HCT116 (cell line): ENCODE results near the gene SOX1. TPM values are rescaled to one million over a fixed set of nuclear protein-coding genes. Genes with fewer than 3 reads are reported as not detected.

Source experiments
- ATAC-seq: fragments of 200-7000 bp; cut with Tn5 transposase; 2 replicates; pipeline ENCODE4 v1.9.1; 2020; ENCODE audit warnings: mild to moderate bottlenecking, moderate library complexity
- BruUV-seq: library from RNA; stranded (reverse); fragments of 400-500 nt; replicated peaks from 2 replicates; lab custom pipeline; 2021; lab: Mats Ljungman, UMichigan
- CTCF ChIA-PET: fragments of 300-600 bp; sonication (Branson Sonifier 250); formaldehyde crosslinking; loops from one replicate; lab custom pipeline; 2021; ENCODE audit warnings: antibody characterized with exemption; lab: Charles Lee
- POLR2A ChIA-PET: fragments of 300-600, 350-600 bp; sonication (Branson Sonifier 250); formaldehyde crosslinking; loops from one replicate; lab custom pipeline; 2021; ENCODE audit warnings: antibody characterized with exemption; lab: Charles Lee
- RAD21 ChIA-PET, 2 experiments: fragments of 300-600 bp; sonication (Branson Sonifier 250); formaldehyde crosslinking; loops; one replicate each; lab custom pipeline; 2023; ENCODE audit warnings: low total read pairs in 2 of 2; ENCODE audit not compliant: uncharacterized antibody in 2 of 2, unreplicated experiment in 2 of 2, low non-redundant PET in 1 of 2; lab: Charles Lee
- DNase-seq: peaks from one replicate; pipeline ENCODE4 v3.0.0-alpha.2; 2010; ENCODE audit warnings: low read depth, low spot score
- H2AFZ ChIP-seq: fragments of 200-600 bp; shearing (Covaris generic), sonication (generic); 2 replicates; pipeline ENCODE4 v1.6.1; 2017; ENCODE audit warnings: low read depth, mixed run types, mixed read lengths, antibody characterized with exemption, low read length; ENCODE audit not compliant: poor library complexity, severe bottlenecking
- H3K27ac ChIP-seq: 2 replicates; pipeline ENCODE4 v1.5.1; 2012; ENCODE audit warnings: low read depth, low read length
- H3K27me3 ChIP-seq: fragments of 200-600 bp; sonication (generic); 2 replicates; pipeline ENCODE4 v1.6.1; 2016; ENCODE audit warnings: mixed run types, low read length, mixed read lengths; ENCODE audit not compliant: insufficient read depth
- H3K36me3 ChIP-seq, 2 experiments: fragments of 200-500 bp in 1 of 2; fragments of 200-600 bp in 1 of 2; sonication (Bioruptor generic) in 1 of 2; sonication (generic) in 1 of 2; 2 replicates each; pipeline versions ENCODE4 v1.5.1 to v1.6.1; 2014 to 2016; ENCODE audit warnings: low read length in 2 of 2, inconsistent platforms in 1 of 2, mixed read lengths in 1 of 2, mixed run types in 1 of 2; ENCODE audit not compliant: insufficient read depth in 2 of 2, control insufficient read depth in 1 of 2
- H3K4me1 ChIP-seq, 2 experiments: fragments of 200-600 bp in 1 of 2; sonication (generic) in 1 of 2; 2 replicates each; pipeline versions ENCODE4 v1.5.1 to v1.6.1; 2012 to 2017; ENCODE audit warnings: low read length in 2 of 2, inconsistent platforms in 1 of 2, mild to moderate bottlenecking in 1 of 2, mixed read lengths in 1 of 2, mixed run types in 1 of 2, moderate library complexity in 1 of 2; ENCODE audit not compliant: insufficient read depth in 2 of 2, control insufficient read depth in 1 of 2
- H3K4me2 ChIP-seq: fragments of 200-600 bp; sonication (generic); 2 replicates; pipeline ENCODE4 v1.6.1; 2017; ENCODE audit warnings: mixed run types, low read length, mixed read lengths
- H3K4me3 ChIP-seq, 2 experiments: fragments of 200-600 bp in 1 of 2; sonication (generic) in 1 of 2; replicated peaks in 1 of 2; 2 replicates each; pipeline ENCODE4 v1.5.1; 2011 to 2016; ENCODE audit warnings: low read length in 2 of 2, control low read depth in 1 of 2, low read depth in 1 of 2, mild to moderate bottlenecking in 1 of 2, mixed read lengths in 1 of 2, mixed run types in 1 of 2
- H3K79me2 ChIP-seq: fragments of 200-600 bp; sonication (generic); 2 replicates; pipeline ENCODE4 v1.6.1; 2017; ENCODE audit warnings: mild to moderate bottlenecking, mixed run types, low read length, moderate library complexity, mixed read lengths; ENCODE audit not compliant: insufficient read depth
- H3K9ac ChIP-seq: fragments of 200-600 bp; sonication (generic); 2 replicates; pipeline ENCODE4 v1.6.1; 2016; ENCODE audit warnings: low read length, mixed read lengths
- H3K9me2 ChIP-seq: fragments of 200-600 bp; sonication (generic), shearing (Covaris generic); 2 replicates; pipeline ENCODE4 v1.6.1; 2017; ENCODE audit warnings: mixed run types, mild to moderate bottlenecking, moderate library complexity; ENCODE audit not compliant: insufficient read depth
- H3K9me3 ChIP-seq, 2 experiments: fragments of 200-500 bp in 1 of 2; fragments of 200-600 bp in 1 of 2; sonication (Bioruptor generic) in 1 of 2; sonication (generic) in 1 of 2; 2 replicates each; pipeline ENCODE4 v1.6.1; 2014 to 2017; ENCODE audit warnings: low read length in 2 of 2, mixed read lengths in 2 of 2, inconsistent platforms in 1 of 2, low read depth in 1 of 2, mild to moderate bottlenecking in 1 of 2, mixed run types in 1 of 2, moderate library complexity in 1 of 2; ENCODE audit not compliant: control insufficient read depth in 1 of 2, insufficient read depth in 1 of 2
- H4K20me1 ChIP-seq: fragments of 200-600 bp; sonication (generic), shearing (Covaris generic); 2 replicates; pipeline ENCODE4 v1.6.1; 2017; ENCODE audit warnings: mixed run types, mild to moderate bottlenecking, moderate library complexity; ENCODE audit not compliant: insufficient read depth
- CBX3 ChIP-seq: IDR thresholded peaks from 2 replicates; pipeline ENCODE4 v1.6.1; 2012; ENCODE audit warnings: low read depth
- EGR1 ChIP-seq: IDR thresholded peaks from 2 replicates; pipeline ENCODE4 v1.6.1; 2012; ENCODE audit warnings: low read depth
- ELF1 ChIP-seq: IDR thresholded peaks from 2 replicates; pipeline ENCODE4 v1.6.1; 2012; ENCODE audit warnings: low read depth, borderline replicate concordance
- FOSL1 ChIP-seq: IDR thresholded peaks from 2 replicates; pipeline ENCODE4 v1.6.1; 2012; ENCODE audit warnings: low read depth
- JUND ChIP-seq: IDR thresholded peaks from 2 replicates; pipeline ENCODE4 v1.6.1; 2012
- RAD21 ChIP-seq: IDR thresholded peaks from 2 replicates; pipeline ENCODE4 v1.6.1; 2012; ENCODE audit warnings: low read depth, mild to moderate bottlenecking
- SP1 ChIP-seq: IDR thresholded peaks from 2 replicates; pipeline ENCODE4 v1.6.1; 2012; ENCODE audit warnings: low read depth
- TCF7L2 ChIP-seq: IDR thresholded peaks from 2 replicates; pipeline ENCODE4 v1.7.0; 2011; ENCODE audit warnings: borderline replicate concordance, inconsistent platforms; ENCODE audit not compliant: insufficient read depth, insufficient read length; ENCODE audit errors: extremely low read depth
- YY1 ChIP-seq: IDR thresholded peaks from 2 replicates; pipeline ENCODE4 v1.6.1; 2011; ENCODE audit warnings: low read length, low read depth, moderate library complexity, mild to moderate bottlenecking; ENCODE audit not compliant: insufficient replicate concordance; ENCODE audit errors: extremely low read depth
- ZFX ChIP-seq: fragments of 450-650 bp; IDR thresholded peaks from 2 replicates; pipeline ENCODE4 v1.6.1; 2017
- ZNF274 ChIP-seq: fragments of 200-500 bp; sonication (Bioruptor generic); IDR thresholded peaks from 2 replicates; pipeline ENCODE4 v1.6.1; 2014; ENCODE audit warnings: mild to moderate bottlenecking, low read depth, low read length, inconsistent platforms
- intact Hi-C: fragments of 100-400 bp; cut with micrococcal nuclease; formaldehyde crosslinking; loops from 2 replicates; pipeline ENCODE4 v1.10.0; 2022
- total RNA-seq: library from RNA; stranded (reverse); gene quantifications from one replicate; pipeline ENCODE4 v1.2.1, GENCODE V29; 2021; ENCODE audit not compliant: unreplicated experiment
- TF ChIP-seq, protein P1 (sequence below): IDR thresholded peaks from 2 replicates; pipeline ENCODE4 v1.6.1; 2012
- TF ChIP-seq, protein P2 (sequence below): IDR thresholded peaks from 2 replicates; pipeline ENCODE4 v1.6.1; 2011; ENCODE audit warnings: mild to moderate bottlenecking, low read length, moderate library complexity; ENCODE audit not compliant: insufficient replicate concordance; ENCODE audit errors: extremely low read depth
- TF ChIP-seq, protein P3 (sequence below): IDR thresholded peaks from 2 replicates; pipeline ENCODE4 v1.6.1; 2012

SOX1 gene
- total RNA-seq, 1 experiment from 2014 or later: not detected

GRCh38 chr13:112118451-112119064 is 51.6 kb downstream of the SOX1 start:
- DNase-seq (no peak), ATAC-seq (no peak)
- H3K9ac ChIP-seq: no peak overlapping the region
- BruUV-seq: no TSS peak
- intact Hi-C loops: no loop called here
- TF ChIP-seq, protein P1, sequence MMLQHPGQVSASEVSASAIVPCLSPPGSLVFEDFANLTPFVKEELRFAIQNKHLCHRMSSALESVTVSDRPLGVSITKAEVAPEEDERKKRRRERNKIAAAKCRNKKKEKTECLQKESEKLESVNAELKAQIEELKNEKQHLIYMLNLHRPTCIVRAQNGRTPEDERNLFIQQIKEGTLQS: no peak
- no peak for TF ChIP-seq SP1
- TF ChIP-seq JUND: no peak
- no peak for TF ChIP-seq FOSL1
- TF ChIP-seq ZNF274: no peak
- TF ChIP-seq ZFX: no peak
- TF ChIP-seq TCF7L2: no peak
- TF ChIP-seq ELF1: no peak
- TF ChIP-seq, protein P2, sequence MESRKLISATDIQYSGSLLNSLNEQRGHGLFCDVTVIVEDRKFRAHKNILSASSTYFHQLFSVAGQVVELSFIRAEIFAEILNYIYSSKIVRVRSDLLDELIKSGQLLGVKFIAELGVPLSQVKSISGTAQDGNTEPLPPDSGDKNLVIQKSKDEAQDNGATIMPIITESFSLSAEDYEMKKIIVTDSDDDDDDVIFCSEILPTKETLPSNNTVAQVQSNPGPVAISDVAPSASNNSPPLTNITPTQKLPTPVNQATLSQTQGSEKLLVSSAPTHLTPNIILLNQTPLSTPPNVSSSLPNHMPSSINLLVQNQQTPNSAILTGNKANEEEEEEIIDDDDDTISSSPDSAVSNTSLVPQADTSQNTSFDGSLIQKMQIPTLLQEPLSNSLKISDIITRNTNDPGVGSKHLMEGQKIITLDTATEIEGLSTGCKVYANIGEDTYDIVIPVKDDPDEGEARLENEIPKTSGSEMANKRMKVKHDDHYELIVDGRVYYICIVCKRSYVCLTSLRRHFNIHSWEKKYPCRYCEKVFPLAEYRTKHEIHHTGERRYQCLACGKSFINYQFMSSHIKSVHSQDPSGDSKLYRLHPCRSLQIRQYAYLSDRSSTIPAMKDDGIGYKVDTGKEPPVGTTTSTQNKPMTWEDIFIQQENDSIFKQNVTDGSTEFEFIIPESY: no peak
- TF ChIP-seq EGR1: no peak
- TF ChIP-seq, protein P3, sequence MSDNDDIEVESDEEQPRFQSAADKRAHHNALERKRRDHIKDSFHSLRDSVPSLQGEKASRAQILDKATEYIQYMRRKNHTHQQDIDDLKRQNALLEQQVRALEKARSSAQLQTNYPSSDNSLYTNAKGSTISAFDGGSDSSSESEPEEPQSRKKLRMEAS: no peak
- no peak for TF ChIP-seq YY1
- TF ChIP-seq RAD21: no peak
- TF ChIP-seq CBX3: no peak
- no peaks in the 10 kb centered on the region for H3K9me2 ChIP-seq
- no peak overlapping the region for H3K4me2 ChIP-seq
- ChIA-PET CTCF (no interaction called here), RAD21 (no interaction called here), POLR2A (no interaction called here)
- peaks cover 0 to 3% of the 10 kb centered on the region in 2 experiments; a peak in 1 of 4 replicates for H3K4me1 ChIP-seq
- no peak overlapping the region for H3K27ac ChIP-seq
- no peak overlapping the region for H2AFZ ChIP-seq
- no peaks in the 10 kb centered on the region for H4K20me1 ChIP-seq
- 0 out of 2 replicates have a peak, but pooled peaks cover 12% of the 10 kb centered on the region for H3K27me3 ChIP-seq
- H3K9me3 ChIP-seq: no peaks in the 10 kb centered on the region
- no peaks in the 10 kb centered on the region for H3K79me2 ChIP-seq
- H3K36me3 ChIP-seq: no peaks in the 10 kb centered on the region
- no peak overlapping the region for H3K4me3 ChIP-seq
